GM21447 (cell line): ENCODE results near the gene SRMS.

ENCODE experiments used
- ATAC-seq: cut with Tn5 transposase; IDR thresholded peaks from one replicate; pipeline ENCODE4 v1.9.1; 2021; ENCODE audit not compliant: unreplicated experiment

The SRMS gene, protein sequence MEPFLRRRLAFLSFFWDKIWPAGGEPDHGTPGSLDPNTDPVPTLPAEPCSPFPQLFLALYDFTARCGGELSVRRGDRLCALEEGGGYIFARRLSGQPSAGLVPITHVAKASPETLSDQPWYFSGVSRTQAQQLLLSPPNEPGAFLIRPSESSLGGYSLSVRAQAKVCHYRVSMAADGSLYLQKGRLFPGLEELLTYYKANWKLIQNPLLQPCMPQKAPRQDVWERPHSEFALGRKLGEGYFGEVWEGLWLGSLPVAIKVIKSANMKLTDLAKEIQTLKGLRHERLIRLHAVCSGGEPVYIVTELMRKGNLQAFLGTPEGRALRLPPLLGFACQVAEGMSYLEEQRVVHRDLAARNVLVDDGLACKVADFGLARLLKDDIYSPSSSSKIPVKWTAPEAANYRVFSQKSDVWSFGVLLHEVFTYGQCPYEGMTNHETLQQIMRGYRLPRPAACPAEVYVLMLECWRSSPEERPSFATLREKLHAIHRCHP

DNA sequence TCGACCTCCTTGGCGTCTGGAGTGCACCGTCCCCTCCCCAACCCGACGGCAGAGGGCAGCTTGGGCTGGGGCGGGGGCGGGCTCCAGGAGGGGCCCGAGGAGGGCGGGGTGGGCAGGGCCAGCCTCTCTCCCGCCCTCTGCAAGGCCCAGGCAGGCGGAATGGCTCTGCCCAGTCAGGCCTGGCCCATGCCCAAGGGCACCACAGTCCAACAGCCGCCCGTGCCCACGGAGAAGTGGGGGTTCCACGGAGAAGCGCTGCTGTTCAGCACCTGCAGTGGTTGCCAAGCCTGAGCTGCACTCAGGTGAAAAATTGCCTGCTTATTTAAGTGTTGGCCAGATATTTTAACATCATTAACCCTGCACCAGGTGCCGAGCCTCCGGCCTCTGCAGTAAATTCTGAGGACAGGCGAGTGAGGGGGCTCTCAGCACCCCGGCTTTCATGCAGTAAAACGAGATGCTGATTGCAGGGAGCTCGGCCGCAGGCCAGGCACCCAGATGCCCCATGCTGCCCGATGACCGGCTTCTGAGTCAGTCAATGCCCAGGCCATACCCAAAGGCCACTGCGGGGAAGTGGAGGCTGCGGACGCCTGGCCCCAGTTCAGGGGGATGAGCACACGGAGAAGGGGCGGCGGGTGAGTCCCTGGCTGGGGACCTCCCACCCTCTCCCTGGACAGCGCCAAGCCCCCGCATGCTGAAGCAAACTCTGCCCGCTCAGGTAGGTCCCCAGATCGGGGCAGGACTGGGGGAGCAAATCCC, at the start of gene SRMS:
TSS of gene SRMS (minus strand) at position 25 of the 756 bp plus-strand sequence. CDS start 286 bp downstream, outside the sequence.
- no peak for ATAC-seq

DNA sequence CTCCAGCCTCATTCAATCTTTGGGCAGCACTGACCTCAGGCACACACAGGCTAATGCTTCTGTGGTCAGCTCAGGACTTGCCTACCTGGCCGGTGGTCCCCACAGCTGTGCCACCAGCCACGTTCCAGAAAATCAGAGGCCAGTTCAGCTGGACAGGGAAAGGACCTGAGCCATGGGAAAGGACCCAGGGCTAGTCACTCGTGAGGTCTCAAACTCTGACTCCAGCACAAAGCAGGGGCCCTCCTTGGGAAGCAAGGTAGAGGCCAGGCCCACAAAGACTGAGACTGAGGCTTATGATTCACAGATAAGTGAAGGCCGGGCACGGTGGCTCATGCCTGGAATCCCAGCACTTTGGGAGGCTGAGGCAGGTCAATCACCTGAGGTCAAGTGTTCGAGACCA, 48.9 kb upstream of the SRMS start:
- no peak for ATAC-seq

DNA sequence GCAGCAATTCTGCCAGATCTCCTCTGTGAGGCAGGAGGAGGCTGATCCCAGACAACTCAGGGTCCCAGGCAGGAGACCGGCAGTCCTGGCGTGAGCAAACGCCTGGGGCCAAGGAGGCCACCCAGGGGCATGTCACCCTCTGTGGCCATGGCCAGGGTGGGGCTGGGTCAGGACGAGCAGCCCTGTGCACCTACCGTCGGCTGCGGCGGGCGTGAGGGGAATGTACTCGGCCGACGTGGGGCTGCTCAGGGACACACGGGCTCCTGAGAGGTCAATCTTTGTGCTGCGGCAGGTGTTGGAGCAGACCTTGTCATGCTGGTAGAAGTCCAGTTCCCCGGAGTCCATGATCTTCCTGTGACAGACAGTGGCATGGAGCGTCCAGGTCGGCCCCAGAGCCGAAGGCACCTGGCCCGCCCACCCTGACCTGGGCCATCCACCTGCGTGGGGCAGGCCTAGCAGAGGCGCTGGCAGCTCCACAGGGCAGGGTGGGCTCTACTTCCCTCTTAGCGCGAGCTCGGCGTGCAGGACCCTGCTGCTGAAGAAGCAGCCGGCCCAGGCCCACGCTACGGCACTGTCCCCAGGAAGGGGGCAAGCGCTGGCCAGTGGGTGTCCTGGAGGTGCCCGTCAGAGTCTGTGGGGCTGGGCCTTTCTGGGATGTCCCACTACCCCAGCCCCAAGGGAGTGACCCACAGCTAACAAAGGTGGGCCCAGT, 48.0 kb upstream of the SRMS start:
- no peak for ATAC-seq

DNA sequence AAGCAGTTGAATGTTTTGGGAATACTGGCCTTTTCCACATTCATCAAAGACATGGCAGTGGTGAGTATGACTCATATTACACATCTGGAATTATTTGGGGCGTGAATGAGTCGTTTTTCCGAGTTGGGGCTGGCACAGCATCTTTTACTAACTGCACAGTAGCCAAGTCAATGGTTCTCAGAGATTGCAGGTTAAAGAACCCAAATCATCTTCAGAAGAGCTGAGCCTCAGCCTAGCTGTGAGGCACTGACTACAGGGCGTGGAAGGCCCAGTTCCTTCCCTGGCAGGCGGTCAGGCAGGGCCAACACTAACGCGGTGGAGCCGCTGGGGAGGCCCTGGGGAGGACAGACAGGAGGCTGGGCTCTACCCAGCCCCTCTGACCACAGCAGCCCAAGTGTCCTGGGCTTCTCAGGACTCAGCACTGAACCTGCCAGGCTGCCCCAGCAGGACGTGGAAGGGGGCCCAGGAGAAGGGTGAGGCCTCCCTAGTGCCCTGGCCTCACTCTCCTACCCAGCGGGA, 46.6 kb upstream of the SRMS start:
- no peak for ATAC-seq

DNA sequence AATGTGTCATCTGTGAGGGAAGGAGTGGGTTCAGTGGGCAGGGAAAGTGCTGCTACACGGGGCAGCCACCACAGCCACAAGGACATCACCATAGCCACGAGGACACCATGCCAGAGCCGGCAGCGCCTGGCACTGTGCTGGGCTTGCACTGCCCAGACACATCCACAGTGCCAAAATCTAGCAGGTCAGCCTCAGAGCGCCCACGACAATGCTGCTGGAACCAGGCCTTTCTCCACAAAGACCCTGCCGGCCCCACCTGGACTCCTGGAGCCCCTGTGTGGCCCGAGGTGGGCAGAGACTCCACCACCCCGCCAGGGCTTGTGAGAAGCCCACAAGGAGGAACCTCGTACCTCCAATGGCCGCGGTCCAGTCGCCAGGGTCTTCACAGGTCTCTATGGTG, 45.1 kb upstream of the SRMS start:
- ATAC-seq = no peak

DNA sequence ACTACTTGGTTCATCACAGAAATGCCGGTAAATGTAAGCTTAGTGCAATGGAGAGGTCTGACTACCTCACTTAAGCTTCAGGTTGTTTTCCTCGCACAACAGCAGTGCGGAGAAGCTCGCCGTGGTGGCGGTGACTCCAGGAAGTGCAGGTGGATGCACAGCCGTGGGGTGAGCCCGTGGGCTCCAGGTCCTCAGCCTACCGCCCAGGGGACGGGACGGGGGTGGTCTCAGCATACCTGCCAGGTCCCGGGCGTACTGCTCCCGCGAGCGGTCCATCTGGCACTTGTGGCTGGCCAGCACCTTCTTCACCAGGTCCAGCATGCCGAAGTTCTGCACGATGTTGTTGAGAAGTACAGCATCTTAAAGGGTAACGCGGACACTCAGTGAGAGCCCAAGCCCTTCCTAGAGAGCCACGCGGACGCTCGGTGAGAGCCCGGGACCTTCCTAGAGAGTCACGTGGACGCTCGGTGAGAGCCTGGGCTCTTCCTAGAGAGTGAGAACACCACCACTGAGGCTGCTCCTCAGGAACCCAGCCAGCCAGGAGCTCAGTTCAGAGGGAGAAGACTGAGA, 44.3 kb upstream of the SRMS start:
- ATAC-seq = no peak

DNA sequence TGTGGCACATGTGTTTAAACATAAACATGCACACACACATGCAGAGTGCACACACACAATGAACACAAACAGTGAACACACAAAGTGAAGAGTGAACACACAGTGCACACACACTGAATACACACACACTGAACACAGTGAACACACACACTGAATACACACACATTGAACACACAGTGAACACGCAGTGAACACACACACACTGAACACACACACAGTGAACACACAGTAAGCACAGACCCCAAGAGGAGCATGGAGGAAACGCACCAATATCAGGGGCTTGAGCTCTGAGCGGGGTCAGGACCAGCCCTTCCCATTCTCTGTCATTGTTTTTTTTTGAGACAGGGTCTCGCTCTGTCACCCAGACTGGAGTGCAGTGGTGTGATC, 43.6 kb upstream of the SRMS start:
- ATAC-seq = no peak

DNA sequence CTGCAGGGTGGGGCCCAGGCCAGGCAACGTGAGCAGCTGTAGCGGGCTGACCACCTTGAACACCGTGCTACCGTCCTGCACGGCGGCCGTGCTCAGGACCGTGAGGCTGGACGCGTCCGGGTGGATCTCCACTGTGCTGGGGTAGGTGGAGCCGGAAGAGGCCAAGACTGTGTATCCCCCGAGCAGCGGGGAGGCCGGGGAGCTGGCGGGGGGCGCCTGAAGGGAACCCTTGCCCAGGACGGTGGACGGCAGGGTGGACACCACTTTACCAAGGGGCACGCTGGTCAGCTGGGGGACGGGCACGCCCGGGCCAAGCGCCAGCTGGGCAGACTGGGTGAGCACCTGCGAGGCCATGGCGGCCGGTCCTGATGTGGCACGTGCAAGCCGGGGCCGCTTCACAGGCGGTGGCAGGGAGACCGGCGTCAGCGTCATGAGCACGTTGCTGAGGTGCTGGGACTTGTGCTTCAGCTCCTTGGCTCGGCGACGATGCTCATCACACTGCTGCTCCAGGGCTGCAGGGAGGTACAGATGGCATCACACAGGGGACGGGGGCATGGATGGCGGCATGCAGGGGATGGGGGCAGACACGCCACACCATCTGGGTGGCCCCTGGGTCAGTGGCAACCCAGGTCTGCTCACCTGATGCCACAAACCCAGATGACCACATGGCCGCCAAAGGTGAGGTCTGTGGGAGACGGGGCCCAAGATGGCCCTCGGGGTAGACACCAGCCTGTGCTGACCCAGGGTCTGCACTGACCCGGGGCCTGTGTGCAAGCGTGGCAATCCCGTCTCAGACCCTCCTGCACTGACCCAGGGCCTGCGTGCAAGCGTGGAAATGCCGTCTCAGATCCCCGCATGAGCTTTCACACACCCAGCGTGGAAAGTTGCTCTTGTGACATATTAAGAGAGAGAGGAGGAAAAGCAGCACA, 42.9 kb upstream of the SRMS start:
- ATAC-seq = no peak

DNA sequence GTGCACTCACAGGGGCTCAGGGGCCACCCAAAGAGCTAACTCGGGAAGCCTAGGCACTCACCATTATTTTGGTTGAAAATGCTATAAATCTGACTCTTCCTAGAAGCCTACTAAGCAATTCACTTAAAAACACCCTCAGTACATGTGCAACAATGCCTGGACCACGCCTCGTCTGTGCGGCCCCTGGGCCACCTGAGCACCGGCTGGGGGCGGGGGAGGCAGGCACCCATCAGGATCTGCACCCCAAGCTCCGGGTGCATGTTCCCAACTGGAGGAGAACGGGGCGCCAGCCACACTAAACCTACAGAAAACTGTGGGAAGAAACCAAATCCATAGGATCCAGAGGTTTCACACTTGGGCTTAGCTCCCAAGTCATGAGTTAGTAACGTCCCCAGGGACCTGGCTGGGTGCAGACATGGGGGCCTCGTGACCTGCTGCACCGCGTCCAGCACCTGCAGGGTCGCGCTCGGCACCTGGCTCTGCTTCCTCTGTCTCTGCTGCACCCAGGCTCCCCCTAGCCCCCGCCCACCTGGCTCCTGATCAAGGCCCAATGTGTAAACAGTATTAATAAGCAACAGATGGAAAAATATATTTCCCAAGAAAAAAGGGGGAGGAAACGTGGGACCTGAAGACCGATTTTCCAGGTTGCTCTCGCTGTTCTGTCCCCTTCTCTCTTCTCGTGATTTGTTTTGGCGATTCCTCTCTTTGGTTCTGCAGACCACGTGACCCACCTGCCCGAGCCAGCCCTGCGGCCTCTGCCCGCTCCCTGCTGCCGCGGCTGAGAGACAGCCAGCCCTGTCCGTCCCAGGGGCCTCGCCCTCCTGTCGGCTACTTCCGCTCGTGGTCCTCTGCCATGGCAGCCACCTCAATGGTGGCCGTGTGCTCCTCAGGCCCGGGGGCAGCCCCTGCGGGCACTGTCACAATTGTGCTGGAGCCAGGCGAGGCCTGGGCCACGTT, 42.0 kb upstream of the SRMS start:
- ATAC-seq = no peak

DNA sequence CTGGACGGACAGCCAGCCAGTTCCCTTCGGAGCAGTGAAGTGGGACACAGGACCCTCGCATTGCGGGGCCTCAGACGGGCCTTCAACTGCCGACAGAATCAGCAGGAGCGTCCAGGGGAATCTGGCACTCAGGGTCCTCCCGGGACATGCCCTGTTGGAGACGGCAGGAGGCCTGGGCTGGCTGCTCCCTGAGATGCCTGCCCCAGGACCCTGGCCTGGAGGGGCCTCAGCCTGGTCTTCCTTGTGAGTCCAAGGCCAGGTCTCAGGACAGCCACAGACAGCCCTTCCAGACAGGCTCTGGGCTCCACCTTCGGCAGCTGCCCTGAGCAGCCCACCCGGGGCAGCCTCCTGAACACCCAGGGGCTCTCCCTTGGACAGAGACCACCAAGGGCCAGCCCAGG, 41.1 kb upstream of the SRMS start:
- no peak for ATAC-seq

DNA sequence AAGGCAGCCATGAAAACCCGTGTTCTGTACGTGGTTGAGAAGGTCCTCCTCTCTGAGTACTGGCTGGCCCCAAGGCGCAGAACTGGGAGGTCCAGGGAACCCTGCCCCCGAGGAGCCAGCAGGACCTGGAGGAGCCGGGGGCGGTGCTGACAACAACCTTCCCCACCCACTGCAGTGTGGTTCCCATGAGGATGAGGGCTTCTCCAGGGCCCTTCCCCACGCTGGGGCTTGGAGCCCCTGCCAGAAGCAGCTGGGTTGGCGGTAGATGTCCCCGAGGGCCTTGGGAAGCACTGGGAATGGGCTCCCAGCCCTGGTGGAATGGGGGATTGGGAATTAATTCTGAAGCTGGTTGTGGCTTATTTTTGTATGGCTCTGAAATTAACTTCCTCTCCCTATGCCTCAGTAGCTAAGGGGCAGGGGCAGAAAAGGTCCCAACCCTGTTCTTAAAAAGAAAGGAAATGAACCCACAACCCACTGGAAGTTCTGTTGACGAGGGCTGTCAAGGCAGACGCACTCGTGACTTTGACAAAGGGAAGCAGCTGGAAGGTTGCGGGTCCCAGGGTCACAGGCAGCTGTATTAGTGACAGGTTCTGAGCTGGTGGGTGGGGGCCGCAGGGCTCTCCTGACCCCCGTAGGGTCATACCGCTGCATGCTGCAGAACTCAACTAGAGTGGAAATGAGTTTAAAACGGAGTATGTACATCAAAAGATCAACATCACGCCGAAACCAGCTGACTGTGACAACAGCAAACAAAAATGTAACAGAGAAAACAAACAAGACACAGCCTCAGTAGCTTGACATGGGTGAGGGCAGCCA, 40.4 kb upstream of the SRMS start:
- no peak for ATAC-seq

DNA sequence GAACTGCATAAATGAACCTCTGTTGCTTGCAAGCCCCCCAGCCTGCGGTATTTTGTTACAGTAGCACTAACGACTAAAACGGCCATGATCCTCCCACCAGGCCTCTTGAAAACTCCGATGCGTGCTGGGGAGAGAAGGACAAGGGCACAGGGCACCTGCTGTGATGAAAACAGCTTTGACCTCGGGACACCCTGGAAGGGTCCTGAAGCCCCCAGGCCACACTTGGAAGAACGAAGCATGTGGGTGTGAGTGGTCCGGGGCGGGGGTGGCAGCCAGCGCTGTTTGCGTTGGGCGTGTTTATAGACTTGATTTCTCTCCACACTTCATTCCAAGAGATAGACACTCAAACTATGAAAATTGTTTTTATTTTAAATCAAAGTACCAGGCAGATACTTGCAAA, 39.7 kb upstream of the SRMS start:
- no peak for ATAC-seq

DNA sequence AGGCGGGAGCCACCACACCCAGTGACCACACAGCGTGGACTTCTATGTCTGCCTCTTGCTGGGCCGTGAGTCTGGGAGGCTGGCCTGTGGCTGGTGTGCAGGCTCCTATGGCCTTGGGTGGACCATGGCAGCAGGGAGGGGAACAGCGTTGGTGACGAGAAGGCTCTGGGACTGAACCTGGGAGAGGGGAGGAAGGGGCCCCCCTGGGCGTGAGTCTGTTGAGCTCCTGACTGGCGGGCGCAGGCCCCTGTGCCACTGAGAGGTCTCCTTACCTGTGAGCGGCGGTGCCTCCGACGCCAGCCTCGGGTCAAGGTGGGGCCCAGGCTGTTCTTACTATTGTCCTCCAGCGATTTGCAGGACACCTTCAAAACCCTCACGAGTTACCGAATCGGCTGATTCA, 39.2 kb upstream of the SRMS start:
- no peak for ATAC-seq

DNA sequence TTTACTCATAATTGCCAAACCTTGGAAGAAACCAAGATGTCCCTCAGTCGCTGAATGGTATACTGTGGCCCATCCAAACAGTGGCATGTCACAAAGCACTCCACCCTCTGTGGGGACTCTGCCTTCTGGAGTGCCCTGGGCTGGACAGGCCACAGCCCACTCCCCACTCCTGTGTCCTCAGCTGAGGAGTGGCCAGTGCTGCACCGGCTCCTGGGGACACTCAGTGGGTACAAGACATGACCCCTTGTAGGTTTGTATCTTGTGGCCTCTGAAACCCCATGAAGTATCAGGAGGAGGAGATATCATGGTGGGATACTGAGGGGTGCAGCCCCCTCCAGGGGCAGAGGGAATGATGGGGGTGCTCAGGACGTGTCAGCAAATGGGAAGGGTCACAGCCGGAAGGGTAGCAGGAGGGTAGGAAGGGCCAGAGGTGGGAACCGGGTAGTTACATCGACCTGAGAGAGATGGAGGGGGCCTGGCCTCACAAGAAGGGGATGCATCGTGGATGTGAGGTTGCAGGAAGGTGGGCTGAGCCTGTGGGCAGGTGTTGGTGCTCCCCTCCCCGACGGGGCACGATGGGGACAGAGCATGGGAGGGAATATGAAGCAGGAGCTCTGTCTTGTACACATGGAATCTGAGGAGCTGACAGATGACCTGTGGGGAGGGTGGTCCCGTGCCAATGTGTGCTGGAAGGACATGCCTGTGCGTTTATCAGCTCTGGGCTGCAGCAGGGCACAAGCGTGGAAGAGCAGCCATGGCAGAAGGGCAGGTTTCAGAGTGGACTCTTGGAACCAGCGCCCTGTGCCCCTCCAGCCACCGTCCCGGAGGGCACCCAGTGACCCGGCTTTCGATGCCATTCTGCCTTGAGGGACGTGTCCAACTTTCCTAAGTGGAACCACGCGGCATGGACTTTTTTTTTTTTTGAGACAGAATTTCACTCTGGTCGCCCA, 38.3 kb upstream of the SRMS start:
- no peak for ATAC-seq

DNA sequence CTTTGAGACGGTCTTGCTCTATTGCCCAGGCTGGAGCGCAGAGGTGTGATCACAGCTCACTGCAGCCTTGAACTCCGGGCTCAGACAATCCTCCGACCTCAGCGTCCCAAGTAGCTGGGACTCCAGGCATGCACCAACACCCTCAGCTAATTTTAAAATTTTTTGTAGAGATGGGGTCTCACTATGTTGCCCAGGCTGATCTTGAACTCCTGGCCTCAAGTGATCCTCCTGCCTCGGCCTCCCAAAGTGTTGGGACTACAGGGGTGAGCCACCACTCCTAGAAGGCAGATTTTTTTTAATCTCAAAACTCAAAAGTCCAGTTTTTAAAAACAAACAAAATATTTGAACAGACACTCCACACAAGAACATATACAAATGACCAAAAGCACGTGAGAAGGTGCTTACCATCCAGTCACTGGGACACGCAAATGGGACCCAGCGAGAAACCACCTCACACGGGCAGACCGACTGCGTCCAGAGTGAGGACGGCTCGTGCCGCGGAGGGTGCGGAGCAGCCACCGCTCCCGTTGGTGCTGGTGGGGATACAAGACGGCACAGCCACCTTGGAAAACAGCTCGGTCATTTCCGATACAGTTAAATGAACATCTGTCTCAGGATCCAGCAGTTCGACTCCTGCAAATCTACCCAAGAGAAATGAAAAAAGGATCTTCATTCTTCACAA, 35.0 kb upstream of the SRMS start:
- ATAC-seq = no peak

DNA sequence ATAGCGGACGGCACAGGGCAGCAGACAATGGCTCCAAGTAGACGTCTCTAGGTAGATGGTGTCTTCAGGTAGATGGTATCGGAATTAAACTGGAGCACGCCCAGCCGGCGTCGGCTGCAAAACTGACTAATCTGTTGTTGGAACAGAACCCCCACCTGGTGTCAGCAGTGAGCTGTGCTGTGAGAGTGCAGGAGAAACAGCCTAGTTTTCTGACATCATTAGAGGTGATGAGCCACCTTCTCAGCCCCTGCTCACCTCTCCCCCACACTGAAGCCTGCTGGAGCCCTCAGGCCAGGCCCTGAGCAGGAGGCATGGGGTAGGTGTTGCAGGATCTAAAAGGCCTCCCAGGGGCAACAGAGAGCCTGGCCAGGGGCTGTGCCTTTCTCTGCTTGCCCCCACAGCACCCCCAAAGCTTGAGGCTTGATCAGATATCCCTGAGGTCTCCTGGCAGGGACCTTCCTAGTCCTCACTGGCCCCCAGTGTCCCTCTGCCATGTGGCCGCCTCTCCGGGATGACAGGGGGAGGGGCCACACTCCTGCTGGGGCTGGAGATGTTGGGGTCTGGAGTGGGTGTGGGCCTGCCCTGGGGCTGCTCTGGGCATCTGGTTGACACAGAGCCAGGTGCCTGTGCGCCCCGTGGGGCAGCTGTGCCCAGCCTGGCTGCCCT, 33.4 kb upstream of the SRMS start:
- no peak for ATAC-seq
